Activated naive CD8-positive, alpha-beta T cell treated with anti-CD3 and anti-CD28 coated beads, Interleukin-2, amount 50 U/mL, for 24 hours (primary cell): Measurements from ENCODE around the gene SCYGR7.

Experiments used
- ATAC-seq: fragments of 150-1000 bp; cut with Tn5 transposase; one replicate; pipeline ENCODE4 v1.10.0; 2021
- DNase-seq: peaks from one replicate; pipeline ENCODE4 v3.0.0; 2021
- H3K27ac Mint-ChIP-seq: one replicate; pipeline ENCODE4 v1.8.0; 2021; ENCODE audit warnings: mild to moderate bottlenecking, mixed read lengths
- H3K27me3 Mint-ChIP-seq: one replicate; pipeline ENCODE4 v1.8.0; 2021; ENCODE audit warnings: mixed read lengths
- H3K36me3 Mint-ChIP-seq: one replicate; pipeline ENCODE4 v1.8.0; 2021; ENCODE audit warnings: low read depth, mixed read lengths
- H3K4me1 Mint-ChIP-seq: one replicate; pipeline ENCODE4 v1.8.0; 2021; ENCODE audit warnings: mixed read lengths
- H3K4me3 Mint-ChIP-seq: one replicate; pipeline ENCODE4 v1.8.0; 2021; ENCODE audit warnings: mild to moderate bottlenecking, moderate library complexity, mixed read lengths
- H3K9me3 Mint-ChIP-seq: one replicate; pipeline ENCODE4 v1.8.0; 2021; ENCODE audit warnings: mixed read lengths

The SCYGR7 gene

GRCh38 chr2:227728035-227728434 is at the start of gene SCYGR7:
Gene SCYGR7, plus strand, starts transcription at chr2:227728335. Its CDS starts 0 bp downstream, at chr2:227728335.
- no peak for ATAC-seq
- Mint-ChIP-seq H3K27ac (no peak within 1 kb of the TSS), H3K4me3 (no peak within 1 kb of the TSS), H3K4me1 (no peaks in the 10 kb centered on the region), H3K27me3 (peaks cover 7% of the 10 kb centered on the region), H3K9me3 (no peaks in the 10 kb centered on the region), H3K36me3 (no peaks in the 10 kb centered on the region)
- DNase-seq, result no peak

GRCh38 chr2:227684258-227684657 is 43.9 kb upstream of the SCYGR7 start:
- H3K9me3 Mint-ChIP-seq, result no peaks in the 10 kb centered on the region
- peaks cover 16% of the 10 kb centered on the region for H3K27me3 Mint-ChIP-seq
- no peaks in the 10 kb centered on the region for H3K4me1 Mint-ChIP-seq
- no peak overlapping the region for H3K4me3 Mint-ChIP-seq
- H3K36me3 Mint-ChIP-seq, result no peaks in the 10 kb centered on the region
- ATAC-seq (no peak), DNase-seq (no peak)
- H3K27ac Mint-ChIP-seq, result no peak overlapping the region

GRCh38 chr2:227687189-227687588 is 40.9 kb upstream of the SCYGR7 start:
- Mint-ChIP-seq H3K27ac (no peak overlapping the region), H3K27me3 (peaks cover 24% of the 10 kb centered on the region), H3K4me1 (no peaks in the 10 kb centered on the region), H3K9me3 (no peaks in the 10 kb centered on the region), H3K36me3 (no peaks in the 10 kb centered on the region), H3K4me3 (no peak overlapping the region)
- DNase-seq (no peak), ATAC-seq (no peak)

- Mint-ChIP-seq H3K4me1 (no peaks in the 10 kb centered on the region), H3K9me3 (no peaks in the 10 kb centered on the region), H3K27ac (no peak overlapping the region), H3K27me3 (peaks cover 5% of the 10 kb centered on the region), H3K4me3 (no peak overlapping the region), H3K36me3 (no peaks in the 10 kb centered on the region)
- DNase-seq (no peak), ATAC-seq (no peak)
Observed at GRCh38 chr2:227696990-227697679, 31.0 kb upstream of the SCYGR7 start.

- no peak overlapping the region for H3K27ac Mint-ChIP-seq
- DNase-seq (no peak), ATAC-seq (no peak)
- peaks cover 9% of the 10 kb centered on the region for H3K27me3 Mint-ChIP-seq
- no peaks in the 10 kb centered on the region for H3K9me3 Mint-ChIP-seq
- no peak overlapping the region for H3K4me3 Mint-ChIP-seq
- no peaks in the 10 kb centered on the region for H3K4me1 Mint-ChIP-seq
- H3K36me3 Mint-ChIP-seq, result no peaks in the 10 kb centered on the region
Observed at GRCh38 chr2:227701556-227701955, 26.6 kb upstream of the SCYGR7 start.

GRCh38 chr2:227703280-227703732 is 24.8 kb upstream of the SCYGR7 start:
- DNase-seq (no peak), ATAC-seq (no peak)
- no peaks in the 10 kb centered on the region for H3K9me3 Mint-ChIP-seq
- no peaks in the 10 kb centered on the region for H3K4me1 Mint-ChIP-seq
- H3K27ac Mint-ChIP-seq, result no peak overlapping the region
- H3K36me3 Mint-ChIP-seq, result no peaks in the 10 kb centered on the region
- H3K27me3 Mint-ChIP-seq, result peaks cover 9% of the 10 kb centered on the region
- no peak overlapping the region for H3K4me3 Mint-ChIP-seq

- H3K4me3 Mint-ChIP-seq, result no peak overlapping the region
- H3K27me3 Mint-ChIP-seq, result peaks cover 9% of the 10 kb centered on the region
- no peaks in the 10 kb centered on the region for H3K4me1 Mint-ChIP-seq
- no peaks in the 10 kb centered on the region for H3K9me3 Mint-ChIP-seq
- DNase-seq, result no peak
- ATAC-seq, result no peak
- H3K36me3 Mint-ChIP-seq, result no peaks in the 10 kb centered on the region
- no peak overlapping the region for H3K27ac Mint-ChIP-seq
Observed at GRCh38 chr2:227703961-227704360, 24.2 kb upstream of the SCYGR7 start.

GRCh38 chr2:227706859-227707258 is 21.3 kb upstream of the SCYGR7 start:
- ATAC-seq (no peak), DNase-seq (no peak)
- Mint-ChIP-seq H3K4me1 (no peaks in the 10 kb centered on the region), H3K9me3 (no peaks in the 10 kb centered on the region), H3K4me3 (no peak overlapping the region), H3K27ac (no peak overlapping the region), H3K27me3 (peaks cover 12% of the 10 kb centered on the region), H3K36me3 (no peaks in the 10 kb centered on the region)

GRCh38 chr2:227707390-227707789 is 20.7 kb upstream of the SCYGR7 start:
- Mint-ChIP-seq H3K27me3 (peaks cover 14% of the 10 kb centered on the region), H3K4me3 (no peak overlapping the region), H3K9me3 (no peaks in the 10 kb centered on the region), H3K4me1 (no peaks in the 10 kb centered on the region), H3K27ac (no peak overlapping the region), H3K36me3 (no peaks in the 10 kb centered on the region)
- ATAC-seq (no peak), DNase-seq (no peak)

- no peak for ATAC-seq
- Mint-ChIP-seq H3K36me3 (no peaks in the 10 kb centered on the region), H3K27ac (no peak overlapping the region), H3K9me3 (no peaks in the 10 kb centered on the region), H3K4me1 (no peaks in the 10 kb centered on the region), H3K4me3 (no peak overlapping the region), H3K27me3 (peaks cover 8% of the 10 kb centered on the region)
- no peak for DNase-seq
Observed at GRCh38 chr2:227710986-227711385, 17.1 kb upstream of the SCYGR7 start.

GRCh38 chr2:227713291-227713690 is 14.8 kb upstream of the SCYGR7 start:
- H3K27me3 Mint-ChIP-seq, result peaks cover 17% of the 10 kb centered on the region
- no peak overlapping the region for H3K27ac Mint-ChIP-seq
- no peaks in the 10 kb centered on the region for H3K9me3 Mint-ChIP-seq
- no peak for ATAC-seq
- H3K4me1 Mint-ChIP-seq, result no peaks in the 10 kb centered on the region
- H3K36me3 Mint-ChIP-seq, result no peaks in the 10 kb centered on the region
- H3K4me3 Mint-ChIP-seq, result no peak overlapping the region
- DNase-seq, result no peak

GRCh38 chr2:227716501-227716900 is 11.6 kb upstream of the SCYGR7 start:
- ATAC-seq (no peak), DNase-seq (no peak)
- Mint-ChIP-seq H3K4me3 (no peak overlapping the region), H3K27me3 (peaks cover 15% of the 10 kb centered on the region), H3K4me1 (no peaks in the 10 kb centered on the region), H3K9me3 (no peaks in the 10 kb centered on the region), H3K36me3 (no peaks in the 10 kb centered on the region), H3K27ac (no peak overlapping the region)

GRCh38 chr2:227717687-227718567 is 10.2 kb upstream of the SCYGR7 start, which contains the start of gene SLC19A3:
Gene SLC19A3, minus strand, starts transcription at chr2:227718028. Its CDS starts 15,710 bp downstream, at chr2:227702318.
- Mint-ChIP-seq H3K9me3 (no peaks in the 10 kb centered on the region), H3K27ac (no peak within 1 kb of the TSS)

GRCh38 chr2:227719641-227720040 is 8.5 kb upstream of the SCYGR7 start:
- H3K36me3 Mint-ChIP-seq, result no peaks in the 10 kb centered on the region
- no peaks in the 10 kb centered on the region for H3K9me3 Mint-ChIP-seq
- H3K27me3 Mint-ChIP-seq, result peaks cover 18% of the 10 kb centered on the region
- H3K27ac Mint-ChIP-seq, result no peak overlapping the region
- no peaks in the 10 kb centered on the region for H3K4me1 Mint-ChIP-seq
- DNase-seq, result no peak
- ATAC-seq, result no peak
- H3K4me3 Mint-ChIP-seq, result no peak overlapping the region

More at GRCh38 chr2:227717687-227718567, 10.2 kb upstream of the SCYGR7 start, which contains the start of gene SLC19A3:
- no peak within 1 kb of the TSS for H3K4me3 Mint-ChIP-seq
- DNase-seq (peak; percentile 15), ATAC-seq (no peak)
- peaks cover 18% of the 10 kb centered on the region for H3K27me3 Mint-ChIP-seq
- H3K4me1 Mint-ChIP-seq, result no peaks in the 10 kb centered on the region
- no peaks in the 10 kb centered on the region for H3K36me3 Mint-ChIP-seq

- ATAC-seq (no peak), DNase-seq (no peak)
- Mint-ChIP-seq H3K27me3 (peaks cover 18% of the 10 kb centered on the region), H3K9me3 (no peaks in the 10 kb centered on the region), H3K36me3 (no peaks in the 10 kb centered on the region), H3K27ac (no peak overlapping the region), H3K4me1 (no peaks in the 10 kb centered on the region), H3K4me3 (no peak overlapping the region)
Observed at GRCh38 chr2:227720680-227721079, 7.5 kb upstream of the SCYGR7 start.
